ENCODE data around the gene DPH1.

DPH1 gene

GRCh38 chr17:1994707-1995106 lies 35.2 kb upstream of the DPH1 start:
- no peaks in the 10 kb centered on the region for H3K79me2 ChIP-seq (ENCODE audit: insufficient read depth, low read depth)
- no peak for TF ChIP-seq CTCF (conservative IDR thresholded peaks at IDR 0.05; ENCODE audit: low read depth, low read length)
- H3K9ac ChIP-seq, result no peak overlapping the region
- no peak overlapping the region for H2AFZ ChIP-seq (ENCODE audit: low read depth)
- no peaks in the 10 kb centered on the region for H4K20me1 ChIP-seq (ENCODE audit: insufficient read depth)
- no peak overlapping the region for H3K27ac ChIP-seq
- H3K4me1 ChIP-seq (ENCODE audit: low read depth, poor library complexity, severe bottlenecking), result peaks cover 5% of the 10 kb centered on the region
- H3K4me3 ChIP-seq (IDR thresholded peaks at IDR 0.05; ENCODE audit: insufficient read depth, low read depth, low read length), result no peak overlapping the region
- no peaks in the 10 kb centered on the region for H3K36me3 ChIP-seq (ENCODE audit: insufficient read depth)
- H3K27me3 ChIP-seq (ENCODE audit: insufficient read depth, low read depth), result peaks cover 2% of the 10 kb centered on the region; the same call in 1 of the 2 replicates
- no peak overlapping the region for H3K4me2 ChIP-seq

GRCh38 chr17:1995321-1995892 lies 34.5 kb upstream of the DPH1 start:
- 0 out of 2 replicates have a peak, but pooled peaks cover 2% of the 10 kb centered on the region for H3K27me3 ChIP-seq (ENCODE audit: insufficient read depth, low read depth)
- no peaks in the 10 kb centered on the region for H3K79me2 ChIP-seq (ENCODE audit: insufficient read depth, low read depth)
- peaks cover 11% of the 10 kb centered on the region for H3K4me1 ChIP-seq (ENCODE audit: low read depth, poor library complexity, severe bottlenecking)
- H3K9ac ChIP-seq, result no peak overlapping the region
- no peak overlapping the region for H3K4me2 ChIP-seq
- no peak overlapping the region for H3K4me3 ChIP-seq (IDR thresholded peaks at IDR 0.05; ENCODE audit: insufficient read depth, low read depth, low read length)
- H2AFZ ChIP-seq (ENCODE audit: low read depth), result no peak overlapping the region
- no peak for TF ChIP-seq CTCF (conservative IDR thresholded peaks at IDR 0.05; ENCODE audit: low read depth, low read length)
- H4K20me1 ChIP-seq (ENCODE audit: insufficient read depth), result no peaks in the 10 kb centered on the region
- no peak overlapping the region for H3K27ac ChIP-seq
- H3K36me3 ChIP-seq (ENCODE audit: insufficient read depth), result no peaks in the 10 kb centered on the region

- H2AFZ ChIP-seq (ENCODE audit: low read depth), result no peak overlapping the region
- no peak overlapping the region for H3K4me2 ChIP-seq
- no peak overlapping the region for H3K27ac ChIP-seq
- H3K36me3 ChIP-seq (ENCODE audit: insufficient read depth), result no peaks in the 10 kb centered on the region
- no peak overlapping the region for H3K4me3 ChIP-seq (IDR thresholded peaks at IDR 0.05; ENCODE audit: insufficient read depth, low read depth, low read length)
- TF ChIP-seq CTCF (conservative IDR thresholded peaks at IDR 0.05; ENCODE audit: low read depth, low read length), result no peak
- peaks cover 11% of the 10 kb centered on the region for H3K4me1 ChIP-seq (ENCODE audit: low read depth, poor library complexity, severe bottlenecking)
- no peaks in the 10 kb centered on the region for H3K79me2 ChIP-seq (ENCODE audit: insufficient read depth, low read depth)
- H3K27me3 ChIP-seq (ENCODE audit: insufficient read depth, low read depth), result no peaks in the 10 kb centered on the region
- no peaks in the 10 kb centered on the region for H4K20me1 ChIP-seq (ENCODE audit: insufficient read depth)
- no peak overlapping the region for H3K9ac ChIP-seq
Observed at GRCh38 chr17:1995907-1996799, 33.8 kb upstream of the DPH1 start.

- Histone ChIP-seq H3K9ac (no peak overlapping the region), H3K4me2 (no peak overlapping the region), H4K20me1 (ENCODE audit: insufficient read depth) (no peaks in the 10 kb centered on the region), H3K79me2 (ENCODE audit: insufficient read depth, low read depth) (no peaks in the 10 kb centered on the region), H3K36me3 (ENCODE audit: insufficient read depth) (no peaks in the 10 kb centered on the region), H2AFZ (ENCODE audit: low read depth) (no peak overlapping the region), H3K4me1 (ENCODE audit: low read depth, poor library complexity, severe bottlenecking) (peaks cover 11% of the 10 kb centered on the region), H3K27ac (no peak overlapping the region), H3K4me3 (IDR thresholded peaks at IDR 0.05; ENCODE audit: insufficient read depth, low read depth, low read length) (no peak overlapping the region), H3K27me3 (ENCODE audit: insufficient read depth, low read depth) (no peaks in the 10 kb centered on the region)
- TF ChIP-seq CTCF (conservative IDR thresholded peaks at IDR 0.05; ENCODE audit: low read depth, low read length), result no peak
Observed at GRCh38 chr17:1996800-1997288, 33.1 kb upstream of the DPH1 start.
